Ramos (cell line): Measurements from ENCODE around the gene ARL15.

ENCODE experiments used
- in situ Hi-C: fragments of 300-500 bp; cut with MboI; formaldehyde crosslinking; loops from one replicate; pipeline ENCODE4 v1.14.3; 2022; ENCODE audit warnings: low sequenced_read_pairs; ENCODE audit not compliant: unreplicated experiment

Gene ARL15

GRCh38 chr5:54217826-54218503 is 92.4 kb downstream of the ARL15 start:
- in situ Hi-C loops = loop anchor here (10.0 kb wide), 1 partner anchor 733 kb away; the partner anchor contains the start of gene FST

- in situ Hi-C loops = loop anchor here (10.0 kb wide), 1 partner anchor 730 kb away; the partner anchor contains the start of gene FST
Observed at GRCh38 chr5:54215233-54215736, 95.1 kb downstream of the ARL15 start.

- in situ Hi-C loops = loop anchor here (10.0 kb wide), 1 partner anchor 730 kb away; the partner anchor contains the start of gene FST
Observed at GRCh38 chr5:54214722-54215121, 95.7 kb downstream of the ARL15 start.

GRCh38 chr5:54212331-54212730 is 98.0 kb downstream of the ARL15 start:
- in situ Hi-C loops = loop anchor here (10.0 kb wide), 1 partner anchor 728 kb away; the partner anchor contains the start of gene FST

- in situ Hi-C loops = loop anchor here (10.0 kb wide), 1 partner anchor 727 kb away; the partner anchor contains the start of gene FST
Observed at GRCh38 chr5:54211912-54212311, 98.5 kb downstream of the ARL15 start.

GRCh38 chr5:54207566-54207965 is 102.8 kb downstream of the ARL15 start:
- in situ Hi-C loops = no loop called here

- in situ Hi-C loops = no loop called here
Observed at GRCh38 chr5:54206580-54207229, 103.7 kb downstream of the ARL15 start.

- in situ Hi-C loops = no loop called here
Observed at GRCh38 chr5:54205918-54206317, 104.5 kb downstream of the ARL15 start.

- in situ Hi-C loops = no loop called here
Observed at GRCh38 chr5:54205453-54205852, 104.9 kb downstream of the ARL15 start.

GRCh38 chr5:54197018-54197417 is 113.4 kb downstream of the ARL15 start:
- in situ Hi-C loops = no loop called here

- in situ Hi-C loops = no loop called here
Observed at GRCh38 chr5:54195701-54196100, 114.7 kb downstream of the ARL15 start.

- in situ Hi-C loops = no loop called here
Observed at GRCh38 chr5:54194318-54194717, 116.1 kb downstream of the ARL15 start.

GRCh38 chr5:54187694-54188093 is 122.7 kb downstream of the ARL15 start:
- in situ Hi-C loops = no loop called here

GRCh38 chr5:54186912-54187445 is 123.4 kb downstream of the ARL15 start:
- in situ Hi-C loops = no loop called here

- in situ Hi-C loops = no loop called here
Observed at GRCh38 chr5:54186108-54186507, 124.3 kb downstream of the ARL15 start.

- in situ Hi-C loops = no loop called here
Observed at GRCh38 chr5:54184806-54185205, 125.6 kb downstream of the ARL15 start.

GRCh38 chr5:54180630-54181031 is 129.7 kb downstream of the ARL15 start:
- in situ Hi-C loops = no loop called here

- in situ Hi-C loops = no loop called here
Observed at GRCh38 chr5:54178991-54179390, 131.4 kb downstream of the ARL15 start.

GRCh38 chr5:54178207-54178606 is 132.2 kb downstream of the ARL15 start:
- in situ Hi-C loops = no loop called here

GRCh38 chr5:54177058-54177457 is 133.3 kb downstream of the ARL15 start:
- in situ Hi-C loops = no loop called here
